ENCODE data around the gene RPL4.
"Not testable (repeated sequence)": the region's sequence is repeated elsewhere in the genome, so short reads cannot be mapped to it uniquely, and the experiment has no call there.

The RPL4 gene

DNA sequence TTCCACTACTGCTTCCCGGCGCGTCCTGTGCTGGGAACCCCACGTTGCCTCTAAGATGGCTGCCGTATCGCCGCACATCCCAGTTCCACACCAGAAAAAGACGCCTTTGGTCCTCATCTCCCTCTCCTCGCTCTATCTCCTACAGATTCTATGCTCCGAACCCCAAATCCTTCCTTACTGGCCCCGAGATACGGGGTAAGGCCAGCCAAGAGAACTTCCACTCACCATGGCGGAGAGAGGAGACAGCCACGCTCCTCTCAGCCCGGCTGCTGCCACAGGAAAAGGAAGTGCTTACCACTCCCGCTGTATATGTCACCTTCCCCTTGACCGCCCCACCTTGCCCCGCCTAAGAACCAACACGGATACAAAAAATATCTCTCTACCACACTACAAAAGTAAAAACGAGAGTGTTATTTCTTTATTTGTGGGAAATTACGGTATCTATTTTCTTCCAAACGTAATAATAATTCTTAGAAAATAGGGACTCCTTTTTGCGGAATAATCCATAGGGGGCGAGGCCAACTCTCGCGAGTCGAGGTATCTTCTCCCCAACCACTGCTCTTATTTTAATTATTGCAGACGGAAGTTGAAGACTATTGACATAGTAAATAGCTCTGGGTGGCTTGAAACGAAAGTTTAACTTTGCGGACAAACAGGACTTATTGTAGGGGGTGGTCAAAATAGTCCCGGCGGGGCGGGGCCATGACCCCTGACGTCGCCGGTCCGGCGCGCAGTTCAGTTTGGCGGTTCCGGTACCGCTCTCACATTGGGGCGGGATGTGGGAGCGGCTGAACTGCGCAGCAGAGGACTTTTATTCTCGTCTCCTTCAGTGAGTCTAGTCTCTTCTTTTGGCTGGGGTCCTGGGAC, at the start of gene RPL4, which contains the start of gene ZWILCH:
Gene RPL4, minus strand, starts transcription at position 293 of the 867 bp plus-strand sequence. Its CDS starts 65 bp downstream, at position 228.
Gene ZWILCH, plus strand, starts transcription at position 764 of the 867 bp plus-strand sequence. Its CDS starts 13 bp downstream, at position 777.
- DNase-seq (ENCODE audit: low spot score): peak; percentile 84

DNA sequence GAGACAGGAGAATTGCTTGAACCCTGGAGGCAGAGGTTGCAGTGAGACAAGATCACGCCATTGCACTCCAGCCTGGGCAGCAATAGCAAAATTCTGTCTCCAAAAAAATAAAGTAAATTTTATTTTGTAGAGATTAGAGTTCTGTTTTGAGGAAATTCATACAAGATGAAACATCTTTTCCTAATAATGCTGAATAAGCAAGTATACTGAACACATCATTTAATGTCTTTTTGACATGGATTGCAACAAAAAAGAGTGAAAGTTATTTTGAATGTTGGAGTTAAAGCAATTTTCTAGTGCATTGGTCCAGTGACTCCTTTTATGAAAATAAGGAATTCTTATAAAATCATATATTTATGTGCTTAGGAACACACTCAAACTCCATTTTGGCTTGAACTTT, 40.6 kb upstream of the RPL4 start:
- no peak for DNase-seq (ENCODE audit: low spot score)

DNA sequence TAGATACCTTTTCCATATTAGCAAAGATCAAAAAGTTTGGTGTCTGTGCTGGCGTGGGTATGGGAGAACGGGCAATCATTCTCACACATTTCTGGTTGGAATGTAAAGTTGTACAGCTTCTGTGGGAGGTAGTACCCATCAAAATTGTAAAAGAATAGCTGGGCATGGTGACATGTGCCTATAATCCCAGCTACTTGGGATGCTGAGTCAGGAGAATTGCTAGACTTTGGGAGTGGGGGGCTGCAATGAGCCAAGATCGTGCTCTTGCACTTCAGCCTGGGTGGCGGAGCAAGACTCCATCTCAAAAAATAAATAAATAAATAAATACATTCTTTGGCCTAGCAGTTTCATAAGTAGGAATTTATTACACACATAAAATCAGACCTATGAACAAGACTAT, 38.2 kb upstream of the RPL4 start:
- DNase-seq (ENCODE audit: low spot score): no peak

DNA sequence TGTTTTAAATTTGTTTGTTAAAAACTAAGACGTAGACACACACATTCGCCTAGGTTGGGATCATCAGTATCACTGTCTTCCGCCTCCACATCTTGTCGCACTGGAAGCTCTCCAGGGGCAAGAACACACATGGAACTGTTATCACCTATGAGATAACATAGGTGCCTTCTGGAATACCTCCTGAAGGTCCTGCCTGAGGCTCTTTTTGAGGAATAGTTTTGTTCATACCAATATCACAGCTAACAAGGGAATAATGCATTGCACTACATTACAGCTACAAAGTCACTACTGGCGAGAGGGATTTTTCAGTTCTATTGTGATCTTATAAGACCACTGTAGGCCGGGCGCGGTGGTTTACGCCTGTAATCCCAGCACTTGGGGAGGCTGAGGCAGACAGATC, 30.4 kb upstream of the RPL4 start:
- no peak for DNase-seq (ENCODE audit: low spot score)

DNA sequence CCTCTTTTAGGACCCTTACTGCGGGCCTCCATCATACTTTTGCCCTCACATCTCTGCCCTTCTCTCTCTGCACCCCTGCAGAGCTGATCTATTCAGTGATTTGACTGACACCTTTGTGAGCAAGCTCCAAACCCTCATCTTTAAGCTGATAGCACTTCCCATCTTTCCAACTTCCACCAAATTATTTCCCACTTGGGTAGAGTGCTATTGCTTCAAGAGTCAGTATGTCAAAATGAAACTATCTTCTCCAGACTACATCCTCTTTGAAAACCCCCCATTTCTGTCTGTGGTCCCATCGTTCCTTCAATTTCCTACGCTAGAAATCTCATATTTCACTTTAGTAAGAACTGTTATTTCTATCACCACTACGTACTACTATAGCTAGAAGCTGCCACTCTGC, 20.2 kb upstream of the RPL4 start:
- no peak for DNase-seq (ENCODE audit: low spot score)

DNA sequence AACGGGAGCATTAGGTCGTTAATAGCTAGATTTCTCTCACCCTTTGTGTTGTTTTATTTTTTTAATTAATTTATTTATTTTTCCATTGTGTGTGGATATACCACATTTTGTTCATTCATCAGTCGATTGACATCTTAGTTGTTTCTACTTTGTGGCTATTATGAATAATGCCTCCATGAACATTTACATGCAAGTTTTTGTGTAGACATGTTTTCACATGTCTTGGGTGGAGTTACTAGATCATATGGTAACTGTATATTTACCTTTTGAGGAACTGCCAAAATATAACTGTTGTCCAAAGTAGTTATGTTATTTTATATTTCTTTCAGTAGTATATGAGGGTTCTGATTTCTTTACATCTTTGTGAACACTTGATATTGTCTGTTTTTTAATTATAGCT, 19.3 kb upstream of the RPL4 start:
- no peak for DNase-seq (ENCODE audit: low spot score)

DNA sequence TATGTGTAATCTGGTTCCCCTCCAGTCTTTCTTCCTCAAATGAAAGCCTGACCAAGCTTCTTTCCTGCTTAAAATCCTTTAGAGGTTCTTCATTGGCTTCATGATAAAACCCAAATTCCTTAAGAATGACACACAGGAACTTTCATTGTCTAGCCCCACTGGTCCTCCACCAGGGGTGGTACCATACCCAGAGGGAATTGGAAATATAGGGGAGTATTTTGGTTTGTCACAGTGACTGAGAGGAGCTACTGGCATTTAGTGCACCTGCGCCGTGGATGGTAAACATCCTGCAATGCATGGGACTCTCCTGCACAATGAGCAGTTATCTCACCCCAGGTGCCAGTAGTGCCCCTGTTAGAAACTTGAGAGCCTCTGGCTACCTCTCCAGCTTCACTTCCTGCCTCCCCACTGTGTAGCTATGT, 11.3 kb upstream of the RPL4 start:
- no peak for DNase-seq (ENCODE audit: low spot score)

DNA sequence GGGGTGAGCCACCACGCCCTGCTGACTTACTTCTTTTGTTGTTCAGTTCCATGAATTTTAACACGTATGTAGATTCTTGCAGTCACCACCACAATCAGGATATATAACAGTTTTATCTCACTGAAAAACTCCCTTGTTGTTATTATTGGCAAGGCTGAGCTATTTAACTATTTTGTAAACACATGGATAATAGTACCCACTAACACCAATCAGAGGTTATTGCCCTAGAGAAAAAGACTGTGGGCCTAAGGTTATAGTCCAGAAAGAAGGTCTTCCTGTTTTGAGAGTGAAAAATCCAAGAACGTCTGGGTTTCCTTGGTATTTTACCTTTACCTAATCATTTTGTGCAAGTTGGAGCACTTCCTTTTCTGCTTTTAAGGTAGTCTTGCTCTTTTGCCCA, 9.9 kb upstream of the RPL4 start:
- no peak for DNase-seq (ENCODE audit: low spot score)

DNA sequence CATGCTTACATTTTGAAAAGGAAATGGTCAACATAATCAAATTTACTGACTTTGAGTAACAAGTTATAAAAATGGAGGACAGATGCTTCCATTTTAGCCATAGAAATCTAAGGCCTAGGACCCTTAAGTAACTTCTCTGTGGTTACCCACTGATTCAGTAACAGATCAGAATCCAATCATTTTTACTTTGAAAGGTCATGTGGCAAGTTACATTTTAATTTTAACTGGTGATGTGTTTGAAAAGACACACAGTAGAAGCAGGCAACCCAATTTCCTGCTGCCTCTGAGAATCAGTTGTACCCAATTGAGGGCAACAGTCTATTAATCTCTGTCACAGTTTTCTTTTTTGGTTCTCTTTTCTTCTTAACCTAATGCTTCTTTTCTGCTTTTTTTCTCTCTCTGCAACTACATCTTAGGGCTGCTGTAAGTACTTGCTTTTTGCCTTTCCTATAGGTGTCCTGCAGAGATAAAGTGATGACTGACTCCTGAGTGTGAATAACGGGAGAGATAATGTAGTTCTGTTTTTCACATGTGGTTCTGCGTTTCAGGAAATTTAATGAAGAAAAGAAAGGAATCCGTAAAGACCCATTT, 3.7 kb upstream of the RPL4 start:
- no peak for DNase-seq (ENCODE audit: low spot score)

DNA sequence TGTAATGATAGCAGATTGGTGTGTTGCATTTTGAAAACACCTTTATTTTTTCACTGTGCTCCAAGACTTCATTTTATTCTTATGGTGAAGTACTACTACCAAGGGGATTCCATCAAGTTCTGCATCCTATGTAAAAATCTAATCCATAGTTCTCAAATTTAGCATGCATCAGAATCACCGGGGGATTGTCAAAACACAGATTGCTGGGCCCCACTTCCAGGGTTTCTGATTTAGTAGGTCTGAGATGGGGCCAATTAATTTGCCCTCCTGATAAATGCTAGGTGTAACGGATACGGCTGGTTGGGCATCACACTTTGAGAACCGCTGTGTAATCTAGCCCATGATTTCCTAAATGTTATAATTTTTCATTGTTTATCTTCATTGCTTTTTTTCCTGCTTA, 1.2 kb upstream of the RPL4 start:
- DNase-seq (ENCODE audit: low spot score): no peak

DNA sequence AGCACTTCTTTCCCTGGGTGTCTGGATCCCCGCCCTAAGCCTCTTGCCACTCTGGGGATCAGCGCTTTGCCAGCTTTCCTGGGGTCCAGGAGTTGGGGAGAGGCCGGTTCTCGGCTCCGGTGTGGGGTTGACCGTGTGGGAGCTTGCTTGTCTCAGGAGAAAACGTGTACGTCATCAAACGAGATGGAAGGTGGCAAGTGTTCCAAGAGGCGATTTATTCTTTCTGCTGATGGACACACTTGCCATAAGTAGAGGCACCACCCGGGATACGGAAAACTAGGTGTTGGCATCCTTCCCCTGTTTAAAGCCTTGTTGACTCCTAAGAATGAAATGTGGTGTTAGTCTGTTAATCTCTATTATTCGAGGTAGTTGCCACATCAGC, 766 bp upstream of the RPL4 start:
- no peak for DNase-seq (ENCODE audit: low spot score)

DNA sequence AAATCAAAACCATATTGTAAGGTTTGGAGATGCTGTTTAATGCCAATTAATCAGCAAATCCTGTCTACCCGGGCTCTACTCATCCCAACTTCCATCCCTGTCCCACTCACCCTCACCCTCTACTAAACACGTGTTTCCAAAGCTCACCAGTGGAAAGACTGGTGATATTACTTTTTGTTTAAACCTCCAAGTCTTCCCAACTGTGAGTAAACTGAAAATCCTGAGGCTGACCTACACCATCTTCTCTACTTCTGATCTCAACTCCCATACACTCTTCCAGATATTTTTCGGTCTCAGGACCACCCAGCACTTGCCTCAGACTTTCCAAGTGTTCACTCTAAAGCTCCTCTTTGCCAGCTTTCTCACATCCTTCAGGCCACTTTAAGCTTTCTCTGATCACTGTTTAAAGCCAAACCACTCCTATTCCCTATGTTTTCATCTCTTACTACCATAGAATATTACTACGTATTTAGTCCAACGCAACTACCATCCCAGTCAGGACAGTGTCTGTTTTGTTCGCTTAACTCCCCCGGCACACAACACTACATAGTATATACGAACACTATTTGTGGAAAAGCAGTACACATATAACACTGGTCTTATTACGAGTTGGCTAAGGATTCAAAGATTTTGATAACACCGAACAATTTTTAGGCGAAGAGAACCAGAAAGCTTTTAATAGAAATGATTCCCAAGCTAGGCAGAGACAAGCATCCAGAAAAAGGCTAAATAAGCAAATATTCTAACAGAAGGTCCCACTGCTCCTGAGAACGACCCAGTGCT, 684 bp downstream of the RPL4 start:
- no peak for DNase-seq (ENCODE audit: low spot score)

DNA sequence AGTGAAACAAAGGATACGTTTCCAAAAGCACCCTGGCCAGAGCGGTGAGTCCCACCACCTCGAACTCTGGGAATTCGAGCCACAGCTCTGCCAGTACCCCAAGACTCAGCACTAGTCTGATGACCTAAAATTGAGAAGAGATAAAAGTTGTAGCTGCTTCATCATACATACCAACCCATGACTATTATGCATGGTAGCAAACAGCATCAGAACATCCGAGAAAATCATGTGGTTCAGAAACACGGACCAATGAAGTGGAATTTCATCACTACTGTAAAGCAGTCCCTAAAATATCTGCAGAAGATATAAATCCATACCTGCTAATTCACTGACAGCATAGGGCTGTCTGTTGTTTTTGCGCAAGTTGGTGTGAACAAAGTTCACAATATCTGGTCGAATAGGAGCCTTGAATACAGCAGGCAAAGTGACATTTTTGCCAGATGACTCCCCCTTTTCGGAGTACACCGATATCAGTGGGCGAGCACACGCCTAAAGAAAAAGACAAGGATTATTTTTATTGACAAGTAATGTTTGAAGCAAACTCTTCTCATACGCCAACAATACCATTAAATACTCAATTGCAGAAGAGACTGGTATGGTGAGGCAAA, 1.5 kb downstream of the RPL4 start:
- DNase-seq (ENCODE audit: low spot score): peak; percentile 31

DNA sequence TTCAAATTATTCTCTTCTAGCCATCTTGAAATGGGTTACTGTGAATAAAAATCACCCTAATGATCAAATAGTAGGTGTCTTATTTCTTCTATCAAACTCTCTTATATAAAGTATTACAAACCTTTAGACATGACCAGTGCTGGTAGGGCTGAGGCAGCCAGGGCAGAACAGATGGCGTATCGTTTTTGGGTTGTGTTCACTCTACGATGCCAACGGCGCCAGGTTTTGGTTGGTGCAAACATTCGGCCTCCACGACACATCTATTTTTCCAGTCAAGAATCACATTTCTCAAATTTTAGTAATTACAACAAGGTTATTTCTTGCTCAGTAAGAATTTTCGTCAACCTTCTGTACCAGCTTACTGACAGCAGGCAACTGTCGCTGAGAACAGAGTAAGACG, 2.2 kb downstream of the RPL4 start:
- no peak for DNase-seq (ENCODE audit: low spot score)

DNA sequence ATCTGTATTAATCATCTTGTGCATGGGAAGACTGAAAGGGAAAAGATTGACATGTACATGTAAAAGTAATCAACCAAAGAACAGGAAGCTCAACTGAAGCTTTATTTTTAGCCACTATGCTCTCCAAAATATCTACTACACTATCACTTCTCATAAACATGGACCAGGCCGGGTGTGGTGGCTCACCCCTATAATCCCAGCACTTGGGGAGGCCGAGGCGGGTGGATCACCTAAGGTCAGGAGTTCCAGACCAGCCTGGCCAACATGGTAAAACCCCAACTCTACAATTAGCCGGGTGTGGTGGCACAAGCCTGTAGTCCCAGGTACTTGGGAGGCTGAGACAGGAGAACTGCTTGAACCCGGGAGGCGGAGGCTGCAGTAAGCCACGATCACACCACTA, 4.3 kb downstream of the RPL4 start:
- DNase-seq (ENCODE audit: low spot score): not testable (repeated sequence)

DNA sequence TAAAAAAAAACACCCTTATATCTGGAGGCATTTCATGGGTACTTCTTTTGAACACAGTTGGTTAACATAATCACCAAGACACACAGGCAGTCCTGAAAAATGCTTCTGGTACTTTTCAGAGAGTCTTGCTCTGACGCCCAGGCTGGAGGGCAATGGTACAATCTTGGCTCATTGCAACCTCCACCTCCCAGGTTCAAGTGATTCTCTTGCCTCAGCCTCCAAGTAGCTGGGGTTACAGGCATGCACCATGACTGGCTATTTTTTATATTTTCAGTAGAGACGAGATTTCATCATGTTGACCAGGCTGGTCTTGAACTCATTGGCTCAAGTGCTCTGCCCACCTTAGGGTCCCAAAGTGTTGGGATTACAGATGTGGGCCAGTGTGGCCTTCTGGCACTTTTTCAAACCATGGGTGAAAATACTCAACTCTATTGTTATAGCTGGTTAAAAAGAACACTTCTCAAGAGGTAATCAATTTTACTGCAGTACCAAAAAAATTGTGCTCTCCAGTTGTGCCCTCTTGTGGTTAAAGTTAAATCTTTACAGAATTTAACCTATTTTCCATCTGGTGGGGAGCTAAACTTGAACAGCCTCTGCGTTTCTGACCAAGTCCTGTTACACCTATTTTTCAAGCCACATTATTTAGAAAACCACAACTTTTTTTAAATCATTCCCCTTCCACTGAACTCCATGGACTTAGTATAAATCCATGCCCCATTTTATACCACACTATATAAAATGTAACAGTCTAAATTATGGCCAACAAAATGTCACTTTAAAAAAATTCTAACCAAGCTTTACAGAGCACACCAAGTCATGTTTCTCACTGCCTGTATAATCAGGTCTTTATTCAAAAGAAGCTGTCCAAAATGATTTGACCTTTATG, 5.9 kb downstream of the RPL4 start:
- no peak for DNase-seq (ENCODE audit: low spot score)

DNA sequence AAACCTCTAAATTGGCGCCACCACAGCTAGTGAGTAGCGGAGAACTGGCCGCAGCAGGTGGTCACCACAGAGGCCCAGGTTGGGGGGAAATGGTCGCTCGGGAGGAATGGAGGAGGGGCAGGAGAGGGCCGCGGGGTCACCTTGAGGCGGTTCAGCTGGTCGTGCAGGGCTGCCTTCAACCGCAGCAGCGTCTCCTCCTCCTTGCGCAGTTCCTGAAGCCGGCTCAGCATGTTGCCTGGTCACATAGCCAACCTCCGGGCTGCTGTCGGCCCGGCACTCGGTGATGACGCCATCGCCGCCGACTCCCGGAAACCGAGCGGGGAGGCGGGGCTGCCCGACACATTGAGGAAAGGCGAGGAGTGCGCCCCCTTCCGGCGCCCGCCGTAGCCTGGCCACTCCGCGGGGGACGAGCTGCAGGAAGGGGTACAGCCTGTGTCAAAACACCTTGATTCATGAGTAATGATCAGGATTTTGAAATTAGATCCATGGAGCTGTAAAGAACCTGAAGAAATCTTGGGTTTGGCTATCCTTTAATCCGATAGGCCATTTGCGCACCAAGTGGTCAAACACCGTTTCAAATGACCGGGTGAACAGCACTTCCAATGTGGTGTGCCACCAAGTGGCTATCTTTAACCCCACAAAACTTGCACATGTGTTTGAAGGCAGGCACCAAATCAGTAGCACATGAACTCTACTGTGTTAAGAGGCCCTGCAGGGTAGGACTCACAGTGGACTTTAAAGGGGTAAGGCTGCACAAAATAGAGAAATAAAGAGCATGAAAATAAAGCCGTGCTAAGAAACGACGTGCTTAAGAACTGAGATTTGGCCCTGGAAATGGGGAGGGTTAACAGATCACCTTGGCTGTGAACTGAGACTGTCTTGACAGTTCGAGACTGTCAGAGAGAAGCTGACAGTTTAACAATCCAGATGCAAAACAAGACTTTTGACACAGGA, 6.9 kb downstream of the RPL4 start, which contains the start of gene SNAPC5:
Gene SNAPC5, minus strand, starts transcription at position 261 of the 954 bp plus-strand sequence. Its CDS starts 31 bp downstream, at position 230.
- peak; percentile 91 for DNase-seq (ENCODE audit: low spot score)

DNA sequence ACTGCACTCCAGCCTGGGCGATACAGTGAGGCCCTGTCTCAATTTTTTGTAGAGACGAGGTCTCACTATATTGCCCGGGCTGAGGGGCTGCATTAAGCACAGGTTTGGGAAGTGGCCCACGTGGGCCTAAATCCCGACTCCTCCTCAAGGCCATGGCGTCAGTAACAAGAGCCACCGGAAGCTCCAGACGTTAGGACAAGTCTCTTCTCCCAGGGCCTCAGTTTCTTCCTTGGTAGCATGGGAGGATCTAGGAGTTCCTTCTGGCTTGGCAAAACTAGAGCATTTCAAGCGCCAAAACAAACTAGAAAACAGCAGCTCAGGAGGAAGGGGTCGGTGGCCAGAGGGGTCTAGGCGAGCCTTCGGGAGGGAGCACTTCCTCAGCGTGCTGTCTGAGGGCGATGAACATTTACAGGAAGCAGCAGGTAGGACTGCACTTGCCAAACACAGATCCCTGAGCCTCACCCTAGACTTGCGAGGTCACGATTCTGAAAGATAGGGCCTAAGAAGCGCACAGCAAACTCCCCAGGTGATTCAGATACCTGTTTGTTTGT, 7.6 kb downstream of the RPL4 start:
- DNase-seq (ENCODE audit: low spot score): no peak

DNA sequence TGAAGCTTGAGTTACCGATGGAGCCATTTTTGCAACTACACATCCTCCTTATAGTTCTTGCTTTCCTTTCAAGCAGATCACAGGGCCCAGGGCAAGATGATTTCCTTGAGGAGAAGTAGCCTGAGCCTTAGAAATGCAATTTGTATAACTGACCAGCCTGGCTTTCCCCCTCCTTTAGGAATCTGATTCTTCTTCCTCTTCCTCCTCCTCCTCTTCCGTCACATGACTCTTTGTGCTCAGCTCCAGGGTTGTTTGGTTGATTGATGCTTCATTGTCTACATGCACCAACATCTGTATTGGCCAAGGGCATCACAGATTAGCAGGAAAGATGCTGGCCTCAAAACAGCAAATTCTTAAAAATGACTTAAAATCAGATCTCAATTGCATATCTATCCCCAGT, 10.4 kb downstream of the RPL4 start:
- DNase-seq (ENCODE audit: low spot score): no peak

DNA sequence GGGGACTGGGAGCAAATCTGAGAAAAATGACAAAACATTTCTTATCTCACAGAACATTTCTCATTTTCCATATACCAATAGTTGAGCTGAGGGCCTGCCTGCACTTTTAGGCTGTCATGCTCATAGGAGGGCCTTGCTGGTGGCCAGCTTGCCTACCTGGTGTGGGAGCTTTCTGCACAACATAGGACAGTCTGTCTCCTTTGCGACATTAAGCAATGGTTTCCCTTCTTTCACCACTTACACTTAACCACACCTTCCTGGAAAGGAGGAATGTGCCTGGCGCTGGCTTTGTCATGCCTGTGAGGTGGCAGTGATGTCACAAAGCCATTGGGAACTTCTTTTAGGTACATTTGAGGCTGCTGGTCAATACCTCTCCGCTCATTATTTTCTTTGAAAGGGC, 12.8 kb downstream of the RPL4 start:
- no peak for DNase-seq (ENCODE audit: low spot score)

Data from AG08396 (cell line).